GM23248 (cell line): ENCODE measurements around the gene MPRIP. TPM values are rescaled to one million over a fixed set of nuclear protein-coding genes. Genes with fewer than 3 reads are reported as not detected.

ENCODE experiments used
- DNase-seq: peaks from one replicate; pipeline ENCODE4 v3.0.0-alpha.2; 2015
- H2AFZ ChIP-seq: fragments of 200-600 bp; sonication (generic); 2 replicates; pipeline ENCODE4 v1.6.1; 2016; ENCODE audit warnings: antibody characterized with exemption
- H3F3A ChIP-seq: fragments of 200-600 bp; sonication (generic); 2 replicates; pipeline ENCODE4 v1.6.1; 2016; ENCODE audit warnings: mild to moderate bottlenecking, antibody characterized with exemption, mixed run types; ENCODE audit not compliant: insufficient read depth
- H3K27ac ChIP-seq: fragments of 200-600 bp; sonication (generic); 2 replicates; pipeline ENCODE4 v1.5.1; 2016; ENCODE audit warnings: mild to moderate bottlenecking
- H3K27me3 ChIP-seq: fragments of 200-600 bp; sonication (generic); replicated peaks from 2 replicates; pipeline ENCODE4 v1.6.1; 2016; ENCODE audit warnings: mild to moderate bottlenecking; ENCODE audit not compliant: insufficient read depth
- H3K36me3 ChIP-seq: fragments of 200-600 bp; sonication (generic); 2 replicates; pipeline ENCODE4 v1.6.1; 2016; ENCODE audit warnings: low read depth, mild to moderate bottlenecking
- H3K4me1 ChIP-seq: fragments of 200-600 bp; sonication (generic); 2 replicates; pipeline ENCODE4 v1.6.1; 2016; ENCODE audit warnings: mild to moderate bottlenecking; ENCODE audit not compliant: insufficient read depth
- H3K4me2 ChIP-seq: fragments of 200-600 bp; sonication (generic); one replicate; pipeline ENCODE4 v1.6.1; 2016; ENCODE audit warnings: mild to moderate bottlenecking; ENCODE audit not compliant: unreplicated experiment
- H3K4me3 ChIP-seq: fragments of 200-600 bp; sonication (generic); 2 replicates; pipeline ENCODE4 v1.5.1; 2016; ENCODE audit warnings: mild to moderate bottlenecking
- H3K79me2 ChIP-seq: fragments of 200-600 bp; sonication (generic); 2 replicates; pipeline ENCODE4 v1.6.1; 2016; ENCODE audit warnings: mild to moderate bottlenecking; ENCODE audit not compliant: insufficient read depth
- H3K9ac ChIP-seq: fragments of 200-600 bp; sonication (generic); 2 replicates; pipeline ENCODE4 v1.6.1; 2016; ENCODE audit warnings: mild to moderate bottlenecking
- H3K9me2 ChIP-seq: fragments of 200-600 bp; sonication (generic); 2 replicates; pipeline ENCODE4 v1.6.1; 2016; ENCODE audit warnings: mixed run types, mild to moderate bottlenecking, moderate library complexity; ENCODE audit not compliant: insufficient read depth
- H3K9me3 ChIP-seq: fragments of 200-600 bp; sonication (generic); one replicate; pipeline ENCODE4 v1.6.1; 2017; ENCODE audit warnings: low read depth
- H4K20me1 ChIP-seq: fragments of 200-600 bp; sonication (generic); 2 replicates; pipeline ENCODE4 v1.6.0; 2016; ENCODE audit not compliant: insufficient read depth
- EZH2 ChIP-seq: fragments of 200-600 bp; sonication (generic); IDR thresholded peaks from 2 replicates; pipeline ENCODE4 v1.6.1; 2018; ENCODE audit warnings: antibody characterized with exemption, mild to moderate bottlenecking; ENCODE audit not compliant: insufficient read depth, poor library complexity, severe bottlenecking
- EZH2phosphoT487 ChIP-seq: fragments of 200-600 bp; sonication (generic); IDR thresholded peaks from 2 replicates; pipeline ENCODE4 v1.6.1; 2018; ENCODE audit warnings: antibody characterized with exemption, moderate library complexity, mild to moderate bottlenecking, low read depth; ENCODE audit not compliant: insufficient read depth
- WGBS, 2 experiments: methylation state at CpG; one replicate each; pipeline ENCODE4 v1.1.6; 2015 to 2017; ENCODE audit warnings: low lambda C conversion rate in 2 of 2, low coverage in 1 of 2; ENCODE audit errors: missing lambda C conversion rate in 2 of 2; 5-methylcytosine and 5-hydroxymethylcytosine counted together
- in situ Hi-C: fragments of 300-500 bp; cut with MboI; formaldehyde crosslinking; loops from 2 replicates; pipeline ENCODE4 v1.15.0; 2020
- polyA plus RNA-seq: library from polyadenylated mRNA; unstranded; fragments of >200 nt; fragmentation: Nextera tagmentation; extraction: Ambion mirVana; gene quantifications from 2 replicates; pipeline ENCODE4 v1.2.1, GENCODE V29; 2016
- total RNA-seq: library from RNA; depleted of rRNA; stranded (reverse); fragments of >200 nt; shearing (Covaris generic); gene quantifications from 2 replicates; pipeline ENCODE4 v1.2.3, GENCODE V29; 2014

Gene MPRIP
- total and polyA plus RNA-seq, 2 experiments from 2014 or later = 73.5 to 292 TPM

DNA sequence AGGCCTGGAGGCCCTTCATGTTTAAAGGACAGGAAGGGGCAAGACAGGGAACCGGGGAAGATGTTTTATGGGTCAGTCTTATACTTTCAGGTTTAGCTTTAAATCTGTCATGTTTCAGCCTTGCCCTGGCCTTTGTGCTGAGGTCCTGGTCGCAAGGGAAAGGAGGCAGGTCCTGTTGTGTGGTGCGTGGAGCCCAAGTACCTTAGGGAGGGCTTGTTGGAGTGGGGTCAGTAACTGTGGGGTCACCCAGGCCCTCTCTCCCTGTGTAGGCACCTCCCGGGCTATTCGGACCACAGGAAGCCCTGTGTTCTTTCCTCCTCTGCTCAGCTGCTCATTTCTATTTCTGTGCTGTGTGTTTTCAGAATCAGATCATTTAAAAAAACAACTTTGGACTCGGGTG, 42.7 kb downstream of the MPRIP start:
- no peak overlapping the region for H3K4me3 ChIP-seq
- no peaks in the 10 kb centered on the region for H3K9me2 ChIP-seq
- TF ChIP-seq EZH2phosphoT487 (no peak), EZH2 (no peak)
- H3K4me2 ChIP-seq = no peak overlapping the region
- H3K4me1 ChIP-seq = 0 out of 2 replicates have a peak, but pooled peaks cover 3% of the 10 kb centered on the region
- H3K27me3 ChIP-seq = no peaks in the 10 kb centered on the region
- no peak overlapping the region for H3K27ac ChIP-seq
- H3K79me2 ChIP-seq = peaks cover 100% of the 10 kb centered on the region
- DNase-seq = no peak
- peaks cover 4% of the 10 kb centered on the region; the same call in 1 of the 2 replicates for H3K36me3 ChIP-seq
- H3K9me3 ChIP-seq = no peaks in the 10 kb centered on the region
- in situ Hi-C loops = no loop called here
- WGBS, 2 experiments = 88 to 96% methylated on average over 6 of the region's 6 CpGs
- H3F3A ChIP-seq = no peaks in the 10 kb centered on the region; the same call in 1 of the 2 replicates
- no peak overlapping the region for H2AFZ ChIP-seq
- H4K20me1 ChIP-seq = peaks cover 15% of the 10 kb centered on the region; the same call in 1 of the 2 replicates
- H3K9ac ChIP-seq = no peak overlapping the region

DNA sequence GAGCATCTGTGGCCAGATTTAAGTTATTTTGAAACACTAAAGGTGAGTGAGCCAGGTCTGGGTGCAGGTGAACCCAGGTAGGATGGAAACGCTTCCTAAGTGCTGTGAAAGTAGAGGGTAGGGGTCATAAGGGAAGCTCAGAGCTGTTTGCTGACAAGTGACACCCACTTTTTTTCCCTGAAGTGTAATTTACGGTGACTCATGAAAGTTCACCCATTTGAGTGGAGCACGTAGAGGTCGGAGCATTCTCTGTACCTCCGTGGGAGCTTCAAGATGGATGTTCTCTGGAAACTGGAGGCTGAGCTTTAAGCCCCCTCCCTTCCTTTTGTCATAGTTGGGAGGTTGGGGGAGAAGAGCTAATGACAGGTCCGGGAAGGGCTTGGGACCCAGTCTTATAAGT, 44.3 kb downstream of the MPRIP start:
- Histone ChIP-seq H3K9ac (no peak overlapping the region), H3K9me2 (no peaks in the 10 kb centered on the region), H3K9me3 (no peaks in the 10 kb centered on the region), H4K20me1 (peaks cover 8% of the 10 kb centered on the region; the same call in 1 of the 2 replicates), H3K4me1 (0 out of 2 replicates have a peak, but pooled peaks cover 3% of the 10 kb centered on the region), H3K4me3 (no peak overlapping the region), H3K4me2 (no peak overlapping the region), H3K79me2 (peaks cover 100% of the 10 kb centered on the region), H3K27ac (no peak overlapping the region), H3K27me3 (no peaks in the 10 kb centered on the region), H3F3A (no peaks in the 10 kb centered on the region), H3K36me3 (peaks cover 5% of the 10 kb centered on the region; the same call in 1 of the 2 replicates), H2AFZ (no peak overlapping the region)
- TF ChIP-seq EZH2phosphoT487 (no peak), EZH2 (no peak)
- in situ Hi-C loops = no loop called here
- 94 to 100% methylated on average over 6 of the region's 6 CpGs for WGBS, 2 experiments
- DNase-seq = no peak

DNA sequence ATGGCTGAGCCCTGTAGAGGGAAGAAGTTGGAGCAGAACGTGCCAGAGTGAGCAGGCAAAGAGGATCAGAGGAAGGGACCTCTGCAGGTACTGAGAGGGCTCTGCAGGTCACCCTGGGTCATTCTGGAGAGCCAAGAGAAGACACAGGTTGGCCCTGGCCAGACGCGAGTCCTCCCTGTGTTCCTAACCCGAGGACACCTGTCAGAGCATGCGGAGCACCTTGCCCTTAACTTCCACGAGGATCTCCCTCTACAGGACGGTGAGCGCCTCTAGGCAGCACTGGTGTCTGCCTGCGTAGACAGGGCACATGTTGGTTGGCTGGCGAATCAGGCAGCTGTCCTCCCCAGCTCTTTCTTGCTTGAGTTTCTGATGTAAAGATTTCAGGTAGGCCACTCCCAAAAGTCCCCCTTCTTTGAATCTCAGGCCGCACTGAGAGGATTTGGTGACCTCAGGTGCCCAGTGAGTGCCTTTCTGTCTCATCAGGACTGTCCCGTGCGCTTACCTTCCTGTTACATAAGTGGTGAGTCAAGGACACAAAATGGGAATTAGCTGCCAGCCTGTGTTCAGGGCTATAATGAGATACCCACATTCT, 45.3 kb downstream of the MPRIP start:
- peaks cover 8% of the 10 kb centered on the region; the same call in 1 of the 2 replicates for H4K20me1 ChIP-seq
- H3K4me2 ChIP-seq = no peak overlapping the region
- 73 to 83% methylated on average over 13 of the region's 13 CpGs for WGBS, 2 experiments
- H3K36me3 ChIP-seq = peaks cover 8% of the 10 kb centered on the region; the same call in 1 of the 2 replicates
- H3K9ac ChIP-seq = no peak overlapping the region
- DNase-seq = no peak
- no peaks in the 10 kb centered on the region for H3F3A ChIP-seq
- in situ Hi-C loops = no loop called here
- H3K79me2 ChIP-seq = peaks cover 100% of the 10 kb centered on the region
- no peaks in the 10 kb centered on the region for H3K27me3 ChIP-seq
- H3K9me3 ChIP-seq = no peaks in the 10 kb centered on the region
- H3K4me1 ChIP-seq = no peaks in the 10 kb centered on the region
- no peak overlapping the region for H3K27ac ChIP-seq
- H3K9me2 ChIP-seq = no peaks in the 10 kb centered on the region
- no peak overlapping the region for H3K4me3 ChIP-seq
- no peak for TF ChIP-seq EZH2phosphoT487
- H2AFZ ChIP-seq = no peak overlapping the region

DNA sequence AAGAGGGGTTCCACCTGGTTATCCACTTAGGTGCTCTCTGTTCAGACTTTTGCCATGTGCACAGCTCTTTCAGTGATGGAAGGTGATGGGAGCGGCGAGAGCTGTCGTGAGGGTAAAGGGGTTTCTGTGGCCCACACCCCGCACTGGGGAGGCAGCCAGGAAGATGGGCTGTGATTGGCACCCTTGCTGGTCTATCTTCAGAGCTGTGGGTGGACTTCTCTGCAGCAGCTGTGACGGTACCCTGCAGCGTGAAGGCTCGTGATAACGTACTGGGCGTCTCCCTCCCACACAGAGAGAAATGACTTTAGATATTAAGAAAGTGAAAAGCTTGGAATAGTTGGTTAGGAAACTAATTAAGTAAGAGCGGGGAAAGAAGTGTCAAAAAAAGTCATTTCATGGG, 45.8 kb downstream of the MPRIP start:
- Histone ChIP-seq H3K4me1 (no peaks in the 10 kb centered on the region), H4K20me1 (peaks cover 13% of the 10 kb centered on the region; the same call in 1 of the 2 replicates), H3K9ac (no peak overlapping the region), H3K9me3 (no peaks in the 10 kb centered on the region), H3F3A (peaks cover 2% of the 10 kb centered on the region; the same call in 1 of the 2 replicates), H3K9me2 (no peaks in the 10 kb centered on the region), H3K4me3 (no peak overlapping the region), H3K27ac (no peak overlapping the region), H3K27me3 (no peaks in the 10 kb centered on the region), H2AFZ (no peak overlapping the region), H3K36me3 (peaks cover 8% of the 10 kb centered on the region; the same call in 1 of the 2 replicates), H3K4me2 (no peak overlapping the region), H3K79me2 (peaks cover 100% of the 10 kb centered on the region)
- DNase-seq = no peak
- in situ Hi-C loops = no loop called here
- 63 to 64% methylated on average over 10 of the region's 10 CpGs for WGBS, 2 experiments
- no peak for TF ChIP-seq EZH2
- no peak for TF ChIP-seq EZH2phosphoT487
